H1 (cell line): ENCODE results near the gene PRDM5. TPM values are rescaled to one million over a fixed set of nuclear protein-coding genes. Genes with fewer than 3 reads are reported as not detected.

Experiments used
- CTBP2 ChIP-seq: IDR thresholded peaks from 2 replicates; pipeline ENCODE4 v1.7.0; 2011; ENCODE audit warnings: borderline replicate concordance, mild to moderate bottlenecking, moderate library complexity, mixed read lengths, low read length; ENCODE audit not compliant: insufficient read depth, insufficient read length
- polyA plus RNA-seq, 7 experiments: library from polyadenylated mRNA; depleted of rRNA in 3 of 7; stranded (reverse) in 5 of 7; unstranded in 2 of 7; fragments of >200 nt in 5 of 7; fragments of 200-250 nt in 2 of 7; gene quantifications; 1 replicate in 5 of 7; 2 replicates in 1 of 7; 4 replicates in 1 of 7; pipeline versions ENCODE4 v1.2.1 to v1.2.3, GENCODE V29; 2011 to 2013; ENCODE audit warnings: missing spikeins in 2 of 7, mixed read lengths in 2 of 7
- total RNA-seq: library from RNA; stranded (reverse); fragmentation: NEBNext Ultra II Directional; extraction: Animal tissue kit (Norgen Biotek cat#: 25700); gene quantifications from 2 replicates; pipeline ENCODE4 v1.2.1, GENCODE V29; 2021
- TF ChIP-seq, protein P1 (sequence below): fragments of 300-600 bp; sonication (generic); IDR thresholded peaks from 2 replicates; pipeline ENCODE4 v1.7.1; 2012; ENCODE audit warnings: low read length, moderate library complexity, mild to moderate bottlenecking, inconsistent platforms; ENCODE audit not compliant: insufficient replicate concordance

The PRDM5 gene
- total and polyA plus RNA-seq, 2 of the 8 experiments (the other 6 are each of a cell fraction or from before 2014, with no cell fraction given), result 8.2 to 23.4 TPM

DNA sequence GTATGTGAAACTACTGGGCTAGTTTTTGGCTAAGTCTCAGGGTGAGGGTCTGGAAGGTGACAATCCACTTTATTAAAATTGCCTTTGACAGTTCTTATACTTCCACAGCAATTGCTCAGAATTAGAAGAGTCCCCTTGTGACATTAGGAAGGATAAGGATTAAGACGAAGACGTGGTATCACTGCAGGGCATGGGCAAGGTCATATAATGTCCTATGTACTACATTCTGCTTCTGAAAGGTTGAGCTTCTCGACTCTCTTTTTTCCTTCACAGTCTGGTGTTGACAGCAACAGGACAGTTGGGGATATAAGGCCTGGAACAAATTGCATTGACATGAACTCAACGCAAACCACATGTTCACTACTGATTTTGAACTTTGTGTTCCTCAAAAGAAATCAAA, 40.9 kb upstream of the PRDM5 start (continued):
- TF ChIP-seq, protein P1, sequence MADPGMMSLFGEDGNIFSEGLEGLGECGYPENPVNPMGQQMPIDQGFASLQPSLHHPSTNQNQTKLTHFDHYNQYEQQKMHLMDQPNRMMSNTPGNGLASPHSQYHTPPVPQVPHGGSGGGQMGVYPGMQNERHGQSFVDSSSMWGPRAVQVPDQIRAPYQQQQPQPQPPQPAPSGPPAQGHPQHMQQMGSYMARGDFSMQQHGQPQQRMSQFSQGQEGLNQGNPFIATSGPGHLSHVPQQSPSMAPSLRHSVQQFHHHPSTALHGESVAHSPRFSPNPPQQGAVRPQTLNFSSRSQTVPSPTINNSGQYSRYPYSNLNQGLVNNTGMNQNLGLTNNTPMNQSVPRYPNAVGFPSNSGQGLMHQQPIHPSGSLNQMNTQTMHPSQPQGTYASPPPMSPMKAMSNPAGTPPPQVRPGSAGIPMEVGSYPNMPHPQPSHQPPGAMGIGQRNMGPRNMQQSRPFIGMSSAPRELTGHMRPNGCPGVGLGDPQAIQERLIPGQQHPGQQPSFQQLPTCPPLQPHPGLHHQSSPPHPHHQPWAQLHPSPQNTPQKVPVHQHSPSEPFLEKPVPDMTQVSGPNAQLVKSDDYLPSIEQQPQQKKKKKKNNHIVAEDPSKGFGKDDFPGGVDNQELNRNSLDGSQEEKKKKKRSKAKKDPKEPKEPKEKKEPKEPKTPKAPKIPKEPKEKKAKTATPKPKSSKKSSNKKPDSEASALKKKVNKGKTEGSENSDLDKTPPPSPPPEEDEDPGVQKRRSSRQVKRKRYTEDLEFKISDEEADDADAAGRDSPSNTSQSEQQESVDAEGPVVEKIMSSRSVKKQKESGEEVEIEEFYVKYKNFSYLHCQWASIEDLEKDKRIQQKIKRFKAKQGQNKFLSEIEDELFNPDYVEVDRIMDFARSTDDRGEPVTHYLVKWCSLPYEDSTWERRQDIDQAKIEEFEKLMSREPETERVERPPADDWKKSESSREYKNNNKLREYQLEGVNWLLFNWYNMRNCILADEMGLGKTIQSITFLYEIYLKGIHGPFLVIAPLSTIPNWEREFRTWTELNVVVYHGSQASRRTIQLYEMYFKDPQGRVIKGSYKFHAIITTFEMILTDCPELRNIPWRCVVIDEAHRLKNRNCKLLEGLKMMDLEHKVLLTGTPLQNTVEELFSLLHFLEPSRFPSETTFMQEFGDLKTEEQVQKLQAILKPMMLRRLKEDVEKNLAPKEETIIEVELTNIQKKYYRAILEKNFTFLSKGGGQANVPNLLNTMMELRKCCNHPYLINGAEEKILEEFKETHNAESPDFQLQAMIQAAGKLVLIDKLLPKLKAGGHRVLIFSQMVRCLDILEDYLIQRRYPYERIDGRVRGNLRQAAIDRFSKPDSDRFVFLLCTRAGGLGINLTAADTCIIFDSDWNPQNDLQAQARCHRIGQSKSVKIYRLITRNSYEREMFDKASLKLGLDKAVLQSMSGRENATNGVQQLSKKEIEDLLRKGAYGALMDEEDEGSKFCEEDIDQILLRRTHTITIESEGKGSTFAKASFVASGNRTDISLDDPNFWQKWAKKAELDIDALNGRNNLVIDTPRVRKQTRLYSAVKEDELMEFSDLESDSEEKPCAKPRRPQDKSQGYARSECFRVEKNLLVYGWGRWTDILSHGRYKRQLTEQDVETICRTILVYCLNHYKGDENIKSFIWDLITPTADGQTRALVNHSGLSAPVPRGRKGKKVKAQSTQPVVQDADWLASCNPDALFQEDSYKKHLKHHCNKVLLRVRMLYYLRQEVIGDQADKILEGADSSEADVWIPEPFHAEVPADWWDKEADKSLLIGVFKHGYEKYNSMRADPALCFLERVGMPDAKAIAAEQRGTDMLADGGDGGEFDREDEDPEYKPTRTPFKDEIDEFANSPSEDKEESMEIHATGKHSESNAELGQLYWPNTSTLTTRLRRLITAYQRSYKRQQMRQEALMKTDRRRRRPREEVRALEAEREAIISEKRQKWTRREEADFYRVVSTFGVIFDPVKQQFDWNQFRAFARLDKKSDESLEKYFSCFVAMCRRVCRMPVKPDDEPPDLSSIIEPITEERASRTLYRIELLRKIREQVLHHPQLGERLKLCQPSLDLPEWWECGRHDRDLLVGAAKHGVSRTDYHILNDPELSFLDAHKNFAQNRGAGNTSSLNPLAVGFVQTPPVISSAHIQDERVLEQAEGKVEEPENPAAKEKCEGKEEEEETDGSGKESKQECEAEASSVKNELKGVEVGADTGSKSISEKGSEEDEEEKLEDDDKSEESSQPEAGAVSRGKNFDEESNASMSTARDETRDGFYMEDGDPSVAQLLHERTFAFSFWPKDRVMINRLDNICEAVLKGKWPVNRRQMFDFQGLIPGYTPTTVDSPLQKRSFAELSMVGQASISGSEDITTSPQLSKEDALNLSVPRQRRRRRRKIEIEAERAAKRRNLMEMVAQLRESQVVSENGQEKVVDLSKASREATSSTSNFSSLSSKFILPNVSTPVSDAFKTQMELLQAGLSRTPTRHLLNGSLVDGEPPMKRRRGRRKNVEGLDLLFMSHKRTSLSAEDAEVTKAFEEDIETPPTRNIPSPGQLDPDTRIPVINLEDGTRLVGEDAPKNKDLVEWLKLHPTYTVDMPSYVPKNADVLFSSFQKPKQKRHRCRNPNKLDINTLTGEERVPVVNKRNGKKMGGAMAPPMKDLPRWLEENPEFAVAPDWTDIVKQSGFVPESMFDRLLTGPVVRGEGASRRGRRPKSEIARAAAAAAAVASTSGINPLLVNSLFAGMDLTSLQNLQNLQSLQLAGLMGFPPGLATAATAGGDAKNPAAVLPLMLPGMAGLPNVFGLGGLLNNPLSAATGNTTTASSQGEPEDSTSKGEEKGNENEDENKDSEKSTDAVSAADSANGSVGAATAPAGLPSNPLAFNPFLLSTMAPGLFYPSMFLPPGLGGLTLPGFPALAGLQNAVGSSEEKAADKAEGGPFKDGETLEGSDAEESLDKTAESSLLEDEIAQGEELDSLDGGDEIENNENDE, result no peak
- no peak for TF ChIP-seq CTBP2
